Spleen (tissue), 7 donors: ENCODE measurements around the gene MBD5.

Experiments
- CTCF ChIP-seq, 11 experiments: fragments of 200-600 bp in 7 of 11; fragments of 450-650 bp in 4 of 11; sonication (generic) in 4 of 11; IDR thresholded peaks in 8 of 11; conservative IDR thresholded peaks in 3 of 11; 1 replicate in 7 of 11; 2 replicates in 4 of 11; pipeline versions ENCODE4 v1.4.0 to v1.8.0; 2016 to 2021; ENCODE audit warnings: antibody characterized with exemption in 11 of 11, inconsistent platforms in 4 of 11, mild to moderate bottlenecking in 1 of 11
- POLR2A ChIP-seq, 3 donors: fragments of 450-650 bp; IDR thresholded peaks; one replicate each; pipeline ENCODE4 v1.5.1; 2017; ENCODE audit warnings: antibody characterized with exemption in 3 of 3, mild to moderate bottlenecking in 1 of 3
- POLR2AphosphoS5 ChIP-seq, 3 donors: sonication (generic); formaldehyde crosslinking; IDR thresholded peaks; one replicate each; pipeline ENCODE4 v1.5.1; 2017; ENCODE audit warnings: antibody characterized with exemption in 3 of 3
- donor health status: DM: no; HTN: no; CAD: no; lungs with moderate emphysema.
- donor health status: DM: no; HTN: no; CAD: no.
- donor health status: DM: no; HTN: no; CAD: no.

GRCh38 chr2:148044322-148044721, 23.4 kb downstream of the MBD5 start:
- TF ChIP-seq CTCF (IDR thresholded peaks at IDR 0.05 in 8 of 11, conservative IDR thresholded peaks at IDR 0.05 in 3 of 11) (no peak), POLR2AphosphoS5 (IDR thresholded peaks at IDR 0.05) (no peak), POLR2A (IDR thresholded peaks at IDR 0.05) (no peak)
